D721Med (cell line): ENCODE measurements around the gene SKI.

Source experiments
- DNase-seq: peaks from one replicate; pipeline ENCODE4 v3.0.0; 2011; ENCODE audit warnings: low spot score; ENCODE audit not compliant: insufficient read length
- FAIRE-seq: peaks from 2 replicates; lab custom pipeline; 2011; peaks lifted over from hg19 to GRCh38; lab: Jason Lieb, UNC
- CTCF ChIP-seq: IDR thresholded peaks from 2 replicates; pipeline ENCODE4 v1.5.1; 2012; ENCODE audit warnings: mild to moderate bottlenecking, control low read depth; ENCODE audit not compliant: insufficient read depth; ENCODE audit errors: missing control alignments

The SKI gene

GRCh38 chr1:2348346-2349325, 120.5 kb downstream of the SKI start:
- no peak for TF ChIP-seq CTCF
- no peak for FAIRE-seq

GRCh38 chr1:2349806-2350205, 121.7 kb downstream of the SKI start:
- no peak for TF ChIP-seq CTCF
- FAIRE-seq (no peak), DNase-seq (no peak)

More at GRCh38 chr1:2348346-2349325, 120.5 kb downstream of the SKI start:
- no peak for DNase-seq

GRCh38 chr1:2350501-2350900, 122.4 kb downstream of the SKI start:
- no peak for TF ChIP-seq CTCF
- DNase-seq (no peak), FAIRE-seq (no peak)

GRCh38 chr1:2350911-2351655, 123.0 kb downstream of the SKI start:
- DNase-seq (no peak), FAIRE-seq (no peak)
- TF ChIP-seq CTCF, result no peak

GRCh38 chr1:2351723-2352122, 123.6 kb downstream of the SKI start:
- no peak for TF ChIP-seq CTCF
- no peak for DNase-seq
- FAIRE-seq, result no peak

- TF ChIP-seq CTCF, result no peak
These were observed 124.3 kb downstream of the SKI start for GRCh38 chr1:2352341-2352896.

More at GRCh38 chr1:2352341-2352896, 124.3 kb downstream of the SKI start:
- no peak for DNase-seq
- FAIRE-seq, result no peak
